Hepatocyte (in vitro differentiated cells): Measurements from ENCODE around the gene DIP2C. TPM values are rescaled to one million over a fixed set of nuclear protein-coding genes. Genes with fewer than 3 reads are reported as not detected.
"Not testable (repeated sequence)": the region's sequence is repeated elsewhere in the genome, so short reads cannot be mapped to it uniquely, and the experiment has no call there.

ENCODE experiments used
- DNase-seq: peaks from one replicate; pipeline ENCODE4 v3.0.0-alpha.2; 2016; ENCODE audit warnings: low spot score
- H2AFZ ChIP-seq: fragments of 200-600 bp; sonication (generic); 2 replicates; pipeline ENCODE4 v1.6.0; 2016; ENCODE audit warnings: antibody characterized with exemption, mild to moderate bottlenecking
- H3K27ac ChIP-seq: fragments of 200-600 bp; sonication (generic); 2 replicates; pipeline ENCODE4 v1.5.1; 2016; ENCODE audit warnings: mild to moderate bottlenecking
- H3K27me3 ChIP-seq: fragments of 200-600 bp; sonication (generic); 2 replicates; pipeline ENCODE4 v1.6.1; 2016
- H3K36me3 ChIP-seq: fragments of 200-600 bp; sonication (generic); replicated peaks from 2 replicates; pipeline ENCODE4 v1.5.1; 2016; ENCODE audit warnings: low read depth; ENCODE audit not compliant: insufficient read depth
- H3K4me1 ChIP-seq: fragments of 200-600 bp; sonication (generic); 2 replicates; pipeline ENCODE4 v1.5.1; 2016; ENCODE audit warnings: mild to moderate bottlenecking, moderate library complexity; ENCODE audit not compliant: insufficient read depth
- H3K4me2 ChIP-seq: fragments of 200-600 bp; sonication (generic); 2 replicates; pipeline ENCODE4 v1.6.0; 2016
- H3K4me3 ChIP-seq: fragments of 200-600 bp; sonication (generic); 2 replicates; pipeline ENCODE4 v1.5.1; 2016; ENCODE audit warnings: mild to moderate bottlenecking
- H3K79me2 ChIP-seq: fragments of 200-600 bp; sonication (generic); 2 replicates; pipeline ENCODE4 v1.6.0; 2017; ENCODE audit warnings: mild to moderate bottlenecking
- H3K9me2 ChIP-seq: fragments of 200-600 bp; sonication (generic); replicated peaks from 2 replicates; pipeline ENCODE4 v1.6.0; 2017; ENCODE audit warnings: mild to moderate bottlenecking; ENCODE audit not compliant: insufficient read depth
- H3K9me3 ChIP-seq: fragments of 200-600 bp; sonication (generic); 2 replicates; pipeline ENCODE4 v1.5.1; 2016; ENCODE audit warnings: low read depth, mild to moderate bottlenecking
- H4K20me1 ChIP-seq: fragments of 200-600 bp; sonication (generic); 2 replicates; pipeline ENCODE4 v1.6.0; 2016; ENCODE audit warnings: mild to moderate bottlenecking; ENCODE audit not compliant: insufficient read depth, poor library complexity, severe bottlenecking
- EZH2 ChIP-seq: fragments of 200-600 bp; sonication (generic); IDR thresholded peaks from 2 replicates; pipeline ENCODE4 v1.6.1; 2016; ENCODE audit warnings: antibody characterized with exemption, mild to moderate bottlenecking, borderline replicate concordance
- EZH2phosphoT487 ChIP-seq: fragments of 200-600 bp; sonication (generic); IDR thresholded peaks from one replicate; pipeline ENCODE4 v1.6.1; 2018; ENCODE audit warnings: antibody characterized with exemption, mild to moderate bottlenecking, low read depth, moderate library complexity; ENCODE audit not compliant: unreplicated experiment, severe bottlenecking
- WGBS: methylation state at CpG from one replicate; pipeline ENCODE4 v1.1.6; 2016; ENCODE audit warnings: low lambda C conversion rate; ENCODE audit errors: missing lambda C conversion rate; 5-methylcytosine and 5-hydroxymethylcytosine counted together
- polyA plus RNA-seq: library from polyadenylated mRNA; unstranded; fragments of >200 nt; fragmentation: Nextera tagmentation; extraction: Ambion mirVana; gene quantifications from 2 replicates; pipeline ENCODE4 v1.2.1, GENCODE V29; 2016
- total RNA-seq: library from RNA; depleted of rRNA; stranded (reverse); fragments of >200 nt; gene quantifications from 2 replicates; pipeline ENCODE4 v1.2.3, GENCODE V29; 2014
- TF ChIP-seq, protein P1 (sequence below): fragments of 200-600 bp; sonication (generic); IDR thresholded peaks from 2 replicates; pipeline ENCODE4 v1.5.1; 2016; ENCODE audit warnings: antibody characterized with exemption, mild to moderate bottlenecking; ENCODE audit not compliant: poor library complexity

DIP2C gene
- total and polyA plus RNA-seq, 2 experiments from 2014 or later: 11.1 to 12.8 TPM

GRCh38 chr10:326350-326749 is 363.1 kb downstream of the DIP2C start:
- Histone ChIP-seq H3K9me2 (no peaks in the 10 kb centered on the region), H3K4me2 (no peak overlapping the region), H3K9me3 (no peaks in the 10 kb centered on the region), H3K4me1 (peaks cover 9% of the 10 kb centered on the region), H3K27me3 (no peaks in the 10 kb centered on the region), H3K36me3 (no peaks in the 10 kb centered on the region), H3K4me3 (no peak overlapping the region), H3K27ac (no peak overlapping the region), H2AFZ (no peak overlapping the region), H4K20me1 (no peaks in the 10 kb centered on the region), H3K79me2 (no peaks in the 10 kb centered on the region)
- WGBS: 70% methylated on average over 11 of the region's 11 CpGs
- peak; percentile 60 for DNase-seq
- TF ChIP-seq EZH2phosphoT487: no peak
- TF ChIP-seq EZH2: no peak
- TF ChIP-seq, protein P1, sequence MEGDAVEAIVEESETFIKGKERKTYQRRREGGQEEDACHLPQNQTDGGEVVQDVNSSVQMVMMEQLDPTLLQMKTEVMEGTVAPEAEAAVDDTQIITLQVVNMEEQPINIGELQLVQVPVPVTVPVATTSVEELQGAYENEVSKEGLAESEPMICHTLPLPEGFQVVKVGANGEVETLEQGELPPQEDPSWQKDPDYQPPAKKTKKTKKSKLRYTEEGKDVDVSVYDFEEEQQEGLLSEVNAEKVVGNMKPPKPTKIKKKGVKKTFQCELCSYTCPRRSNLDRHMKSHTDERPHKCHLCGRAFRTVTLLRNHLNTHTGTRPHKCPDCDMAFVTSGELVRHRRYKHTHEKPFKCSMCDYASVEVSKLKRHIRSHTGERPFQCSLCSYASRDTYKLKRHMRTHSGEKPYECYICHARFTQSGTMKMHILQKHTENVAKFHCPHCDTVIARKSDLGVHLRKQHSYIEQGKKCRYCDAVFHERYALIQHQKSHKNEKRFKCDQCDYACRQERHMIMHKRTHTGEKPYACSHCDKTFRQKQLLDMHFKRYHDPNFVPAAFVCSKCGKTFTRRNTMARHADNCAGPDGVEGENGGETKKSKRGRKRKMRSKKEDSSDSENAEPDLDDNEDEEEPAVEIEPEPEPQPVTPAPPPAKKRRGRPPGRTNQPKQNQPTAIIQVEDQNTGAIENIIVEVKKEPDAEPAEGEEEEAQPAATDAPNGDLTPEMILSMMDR: no peak

- Histone ChIP-seq H3K27me3 (no peaks in the 10 kb centered on the region), H2AFZ (no peak overlapping the region), H4K20me1 (no peaks in the 10 kb centered on the region), H3K36me3 (no peaks in the 10 kb centered on the region), H3K9me3 (no peaks in the 10 kb centered on the region), H3K79me2 (no peaks in the 10 kb centered on the region), H3K27ac (no peak overlapping the region), H3K4me3 (no peak overlapping the region), H3K4me2 (no peak overlapping the region), H3K9me2 (no peaks in the 10 kb centered on the region), H3K4me1 (peaks cover 9% of the 10 kb centered on the region)
- DNase-seq: no peak
- TF ChIP-seq, protein P1: no peak
- TF ChIP-seq EZH2phosphoT487 (no peak), EZH2 (no peak)
- 93% methylated on average over 8 of the region's 8 CpGs for WGBS
Observed at GRCh38 chr10:325282-325681, 364.2 kb downstream of the DIP2C start.

GRCh38 chr10:324593-324992 is 364.9 kb downstream of the DIP2C start:
- Histone ChIP-seq H3K4me3 (no peak overlapping the region), H3K4me2 (no peak overlapping the region), H3K27ac (no peak overlapping the region), H3K4me1 (peaks cover 5% of the 10 kb centered on the region), H4K20me1 (no peaks in the 10 kb centered on the region), H3K9me3 (no peaks in the 10 kb centered on the region), H3K9me2 (no peaks in the 10 kb centered on the region), H2AFZ (no peak overlapping the region), H3K79me2 (no peaks in the 10 kb centered on the region), H3K36me3 (no peaks in the 10 kb centered on the region), H3K27me3 (no peaks in the 10 kb centered on the region)
- no peak for TF ChIP-seq EZH2phosphoT487
- TF ChIP-seq EZH2: no peak
- TF ChIP-seq, protein P1: no peak
- DNase-seq: no peak
- 95% methylated on average over 15 of the region's 15 CpGs for WGBS

- no peak overlapping the region for H2AFZ ChIP-seq
- TF ChIP-seq, protein P1: no peak
- TF ChIP-seq EZH2phosphoT487 (no peak), EZH2 (no peak)
- no peak overlapping the region for H3K4me3 ChIP-seq
Observed at GRCh38 chr10:323651-324293, 365.7 kb downstream of the DIP2C start.

GRCh38 chr10:323046-323445 is 366.4 kb downstream of the DIP2C start:
- not testable (repeated sequence) for H3K36me3 ChIP-seq, H3K4me1 ChIP-seq, H3K4me2 ChIP-seq, H2AFZ ChIP-seq, H3K4me3 ChIP-seq, DNase-seq, H4K20me1 ChIP-seq, H3K27me3 ChIP-seq, H3K9me2 ChIP-seq, H3K79me2 ChIP-seq, H3K9me3 ChIP-seq, H3K27ac ChIP-seq
- 88% methylated on average over 3 of the region's 43 CpGs for WGBS

More at GRCh38 chr10:323651-324293, 365.7 kb downstream of the DIP2C start:
- no peak overlapping the region for H3K4me2 ChIP-seq
- WGBS: 67% methylated on average over 15 of the region's 15 CpGs
- no peaks in the 10 kb centered on the region for H4K20me1 ChIP-seq
- peak overlapping the region; percentile 30 for H3K27ac ChIP-seq
- H3K36me3 ChIP-seq: no peaks in the 10 kb centered on the region
- H3K9me3 ChIP-seq: no peaks in the 10 kb centered on the region
- no peaks in the 10 kb centered on the region for H3K9me2 ChIP-seq
- peak; percentile 77 for DNase-seq
- no peaks in the 10 kb centered on the region for H3K27me3 ChIP-seq
- no peaks in the 10 kb centered on the region for H3K4me1 ChIP-seq
- no peaks in the 10 kb centered on the region for H3K79me2 ChIP-seq
